ENCODE measurements around the gene MSRB3. TPM values are rescaled to one million over a fixed set of nuclear protein-coding genes. Genes with fewer than 3 reads are reported as not detected.
A peak's percentile ranks its signal among the peaks of the same experiment; 100 is the strongest.
"Not testable (repeated sequence)": the region's sequence is repeated elsewhere in the genome, so short reads cannot be mapped to it uniquely, and the experiment has no call there.

The MSRB3 gene
- total RNA-seq, 1 donor from 2014 or later: 1.1 TPM

GRCh38 chr12:65307169-65307501 is 28.7 kb downstream of the MSRB3 start:
- peaks cover 13% of the 10 kb centered on the region for H3K4me1 Mint-ChIP-seq (ENCODE audit: low read depth)
- H3K27ac Mint-ChIP-seq: no peak overlapping the region
- H3K27me3 Mint-ChIP-seq: no peaks in the 10 kb centered on the region
- no peak overlapping the region for H3K4me3 Mint-ChIP-seq (ENCODE audit: low read depth)
- DNase-seq (ENCODE audit: low spot score, unreplicated experiment): no peak
- no peak for TF ChIP-seq CTCF (IDR thresholded peaks at IDR 0.05; ENCODE audit: unreplicated experiment)
- H3K36me3 Mint-ChIP-seq (ENCODE audit: insufficient read depth): no peaks in the 10 kb centered on the region
- H3K9me3 Mint-ChIP-seq (ENCODE audit: low read depth): no peaks in the 10 kb centered on the region

GRCh38 chr12:65308006-65308405 is 29.5 kb downstream of the MSRB3 start:
- peaks cover 7% of the 10 kb centered on the region for H3K4me1 Mint-ChIP-seq (ENCODE audit: low read depth)
- no peak for TF ChIP-seq CTCF (IDR thresholded peaks at IDR 0.05; ENCODE audit: unreplicated experiment)

GRCh38 chr12:65308601-65309071 is 30.2 kb downstream of the MSRB3 start:
- no peak for TF ChIP-seq CTCF (IDR thresholded peaks at IDR 0.05; ENCODE audit: unreplicated experiment)
- Mint-ChIP-seq H3K4me3 (ENCODE audit: low read depth) (no peak overlapping the region), H3K27me3 (no peaks in the 10 kb centered on the region), H3K36me3 (ENCODE audit: insufficient read depth) (no peaks in the 10 kb centered on the region), H3K4me1 (ENCODE audit: low read depth) (peaks cover 5% of the 10 kb centered on the region), H3K27ac (no peak overlapping the region), H3K9me3 (ENCODE audit: low read depth) (no peaks in the 10 kb centered on the region)
- DNase-seq (ENCODE audit: low spot score, unreplicated experiment): no peak

More at GRCh38 chr12:65308006-65308405, 29.5 kb downstream of the MSRB3 start:
- no peaks in the 10 kb centered on the region for H3K36me3 Mint-ChIP-seq (ENCODE audit: insufficient read depth)
- no peak overlapping the region for H3K4me3 Mint-ChIP-seq (ENCODE audit: low read depth)
- no peak overlapping the region for H3K27ac Mint-ChIP-seq
- H3K9me3 Mint-ChIP-seq (ENCODE audit: low read depth): no peaks in the 10 kb centered on the region
- DNase-seq (ENCODE audit: low spot score, unreplicated experiment): no peak
- H3K27me3 Mint-ChIP-seq: no peaks in the 10 kb centered on the region

GRCh38 chr12:65311260-65311659 is 32.8 kb downstream of the MSRB3 start:
- no peaks in the 10 kb centered on the region for H3K36me3 Mint-ChIP-seq (ENCODE audit: insufficient read depth)
- H3K9me3 Mint-ChIP-seq (ENCODE audit: low read depth): no peaks in the 10 kb centered on the region
- no peaks in the 10 kb centered on the region for H3K27me3 Mint-ChIP-seq
- no peak overlapping the region for H3K27ac Mint-ChIP-seq
- no peak overlapping the region for H3K4me3 Mint-ChIP-seq (ENCODE audit: low read depth)
- TF ChIP-seq CTCF (IDR thresholded peaks at IDR 0.05; ENCODE audit: unreplicated experiment): no peak
- DNase-seq (ENCODE audit: low spot score, unreplicated experiment): no peak
- H3K4me1 Mint-ChIP-seq (ENCODE audit: low read depth): peaks cover 5% of the 10 kb centered on the region

- DNase-seq (ENCODE audit: low spot score, unreplicated experiment): no peak
- Mint-ChIP-seq H3K36me3 (ENCODE audit: insufficient read depth) (no peaks in the 10 kb centered on the region), H3K4me1 (ENCODE audit: low read depth) (no peaks in the 10 kb centered on the region), H3K27ac (no peak overlapping the region), H3K9me3 (ENCODE audit: low read depth) (no peaks in the 10 kb centered on the region), H3K4me3 (ENCODE audit: low read depth) (no peak overlapping the region), H3K27me3 (no peaks in the 10 kb centered on the region)
- peak; percentile 58 for TF ChIP-seq CTCF (IDR thresholded peaks at IDR 0.05; ENCODE audit: unreplicated experiment)
These were observed 35.3 kb downstream of the MSRB3 start for GRCh38 chr12:65313719-65314317.

- not testable (repeated sequence) for H3K9me3 Mint-ChIP-seq (ENCODE audit: low read depth); DNase-seq (ENCODE audit: low spot score, unreplicated experiment); H3K27ac Mint-ChIP-seq; H3K27me3 Mint-ChIP-seq; H3K4me3 Mint-ChIP-seq (ENCODE audit: low read depth); H3K36me3 Mint-ChIP-seq (ENCODE audit: insufficient read depth)
- peaks cover 13% of the 10 kb centered on the region for H3K4me1 Mint-ChIP-seq (ENCODE audit: low read depth)
These were observed 36.8 kb downstream of the MSRB3 start for GRCh38 chr12:65315238-65315637.
